GM21576 (cell line): ENCODE measurements around the gene PTGDR2.

Experiments used
- ATAC-seq: cut with Tn5 transposase; IDR thresholded peaks from one replicate; pipeline ENCODE4 v1.9.1; 2021; ENCODE audit warnings: mild to moderate bottlenecking, moderate library complexity; ENCODE audit not compliant: unreplicated experiment

Gene PTGDR2

DNA sequence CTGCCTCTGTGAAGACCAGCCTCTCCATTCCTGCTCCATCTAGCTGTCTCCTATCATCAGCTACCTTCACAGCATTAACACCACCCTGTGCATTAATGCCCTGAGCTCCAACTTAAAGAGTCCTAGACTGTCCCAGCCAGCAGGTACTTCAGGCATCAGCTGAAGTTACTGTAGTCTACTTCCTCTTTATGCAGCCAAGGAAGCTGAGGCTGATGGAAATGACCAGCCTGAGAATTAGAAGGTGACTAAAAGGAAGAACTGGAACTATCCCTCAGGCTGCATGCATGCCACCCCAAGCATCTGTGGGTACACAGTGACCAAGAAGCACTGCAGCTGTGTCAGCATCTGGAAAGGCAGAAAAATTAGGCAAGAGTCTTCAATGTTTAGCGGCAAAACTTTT lies 42.4 kb downstream of the PTGDR2 start:
- no peak for ATAC-seq

DNA sequence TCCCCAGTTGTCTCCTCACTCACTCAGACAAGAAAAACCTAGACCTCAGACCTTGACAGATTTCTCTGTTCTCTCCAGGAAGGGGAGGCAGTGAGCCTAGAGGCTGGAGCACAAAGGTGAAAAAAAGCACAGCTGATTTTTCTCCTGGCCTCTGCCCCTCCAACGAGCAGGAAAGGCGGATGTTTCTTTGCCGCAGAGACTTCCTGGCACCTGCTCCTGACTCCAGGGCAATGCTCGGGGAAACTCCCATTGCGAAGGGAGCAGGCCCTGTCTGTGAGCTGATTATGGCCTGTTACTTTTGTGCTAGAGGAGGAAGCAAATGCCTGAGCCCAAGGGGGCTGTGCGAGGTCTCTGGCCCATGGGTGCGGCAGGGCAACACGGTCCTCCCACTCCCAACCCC lies 45.2 kb downstream of the PTGDR2 start:
- ATAC-seq, result no peak

DNA sequence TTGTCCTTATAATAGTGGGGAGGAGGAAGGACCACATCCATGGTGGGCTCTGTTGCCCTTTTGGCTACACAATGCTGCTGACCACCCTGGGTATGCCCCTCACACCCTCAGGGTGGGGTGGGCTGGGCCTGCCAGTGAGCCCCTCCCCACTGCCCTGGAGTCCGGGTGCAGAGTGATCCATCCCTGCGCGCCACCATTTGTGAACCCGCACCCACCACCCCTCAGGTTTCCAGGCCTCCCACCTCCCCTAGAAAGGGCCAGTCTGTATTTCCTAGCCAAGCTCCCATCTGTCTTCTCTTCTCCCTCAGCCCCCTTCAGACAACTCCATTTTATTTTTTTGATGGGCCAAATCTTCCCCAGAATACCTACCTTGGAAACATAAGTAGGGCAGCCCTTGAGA lies 45.6 kb downstream of the PTGDR2 start:
- ATAC-seq, result no peak

DNA sequence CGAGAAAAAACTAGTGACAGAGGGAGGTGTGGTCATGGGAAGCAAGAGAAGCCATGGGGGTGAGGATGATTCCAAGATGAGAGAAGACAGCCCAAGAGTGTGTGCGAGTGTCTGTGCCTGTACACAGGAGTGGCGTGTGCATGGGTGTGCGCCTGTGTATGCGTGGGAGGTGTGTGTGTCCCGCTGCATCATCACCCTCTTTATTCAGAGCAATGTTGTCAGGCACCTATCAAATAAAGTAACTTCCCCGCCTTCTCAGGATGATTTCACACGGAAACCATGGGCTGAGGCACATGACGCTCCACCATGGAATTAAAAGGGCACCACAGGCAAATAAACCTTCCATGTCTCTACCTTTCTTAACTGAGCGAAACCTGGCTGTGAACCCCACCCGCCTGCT lies 46.1 kb downstream of the PTGDR2 start:
- no peak for ATAC-seq

DNA sequence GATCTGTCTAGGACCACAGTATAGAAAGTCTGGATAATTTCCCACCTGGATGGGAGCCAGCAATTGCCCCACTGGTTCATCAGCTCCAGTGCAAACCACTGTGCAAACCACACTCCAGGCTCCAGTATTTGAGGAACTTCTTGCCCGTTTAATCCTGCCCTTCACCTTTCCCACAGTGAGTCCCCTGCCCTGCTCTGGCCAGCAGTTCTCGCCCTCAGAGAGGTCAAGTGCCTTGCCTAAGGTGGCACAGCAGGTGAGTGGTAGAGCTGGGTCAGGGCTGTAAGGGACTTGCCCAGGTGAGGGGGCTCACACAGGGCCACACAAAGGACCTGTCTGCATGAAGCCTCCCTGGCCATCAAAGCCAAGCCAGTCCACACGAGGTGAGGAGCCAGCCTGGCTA lies 46.5 kb downstream of the PTGDR2 start:
- ATAC-seq, result no peak

DNA sequence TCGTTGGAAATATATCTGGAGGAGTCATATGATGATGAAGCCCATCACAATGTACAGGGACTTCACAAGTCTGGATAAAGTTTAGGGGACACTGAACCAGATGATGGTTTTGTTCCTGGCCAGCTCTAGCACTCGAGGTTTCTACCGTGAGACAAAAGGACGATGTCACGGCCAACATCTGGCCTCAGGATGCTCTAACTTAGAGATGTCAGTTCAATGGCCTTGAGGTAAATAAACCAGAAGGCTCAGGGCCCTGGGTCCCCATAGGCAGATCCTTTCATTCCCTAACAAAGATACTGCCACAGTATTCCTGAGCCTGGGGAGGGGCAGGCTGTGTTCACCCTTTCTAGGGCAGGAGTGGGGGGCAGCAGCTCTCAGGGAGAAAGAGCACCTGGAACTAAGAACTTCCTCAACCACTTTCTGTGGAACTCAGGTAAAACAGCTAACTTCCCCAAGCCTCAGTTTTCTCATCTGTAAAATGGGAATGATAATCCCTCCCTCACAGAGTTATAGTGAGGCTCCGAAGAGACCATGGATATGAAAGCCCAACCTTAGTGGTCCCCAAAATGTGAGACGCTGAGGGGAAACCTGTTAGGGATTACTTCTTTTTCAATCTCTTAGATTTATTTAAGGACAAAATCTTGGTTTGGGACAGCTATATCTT lies 52.3 kb downstream of the PTGDR2 start:
- ATAC-seq, result no peak

DNA sequence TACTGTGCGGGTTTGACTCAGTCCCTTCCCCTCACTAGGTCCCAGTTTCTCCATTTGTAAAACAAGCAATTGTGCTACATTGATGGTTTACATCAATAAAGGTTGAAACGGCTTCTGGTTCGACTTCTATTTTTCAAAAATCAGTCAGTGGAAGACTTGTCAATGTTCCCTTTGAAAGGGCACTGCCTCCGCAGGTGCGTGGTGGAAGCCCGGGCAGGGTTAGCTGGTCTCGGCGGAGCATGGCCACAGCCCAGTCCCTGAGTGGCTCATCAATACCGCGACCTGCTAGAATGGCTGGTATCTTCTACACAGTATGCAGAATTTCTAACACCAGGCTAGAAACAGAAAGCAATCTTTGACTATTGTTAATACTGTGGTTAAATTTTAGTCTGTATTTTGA lies 54.6 kb downstream of the PTGDR2 start:
- no peak for ATAC-seq
